Left ventricle myocardium superior (tissue), 1 donor: ENCODE data around the gene ADH5. TPM values are rescaled to one million over a fixed set of nuclear protein-coding genes. Genes with fewer than 3 reads are reported as not detected.
"Not testable (repeated sequence)": the region's sequence is repeated elsewhere in the genome, so short reads cannot be mapped to it uniquely, and the experiment has no call there.

ENCODE experiments used
- ATAC-seq: fragments of 200-7000 bp; cut with Tn5 transposase; one replicate; pipeline ENCODE4 v1.9.1; 2020; ENCODE audit warnings: mild to moderate bottlenecking, moderate library complexity
- DNase-seq: peaks from one replicate; pipeline ENCODE4 v3.0.0-alpha.2; 2020
- intact Hi-C: fragments of 100-400 bp; cut with micrococcal nuclease; formaldehyde crosslinking; loops from one replicate; pipeline ENCODE4 v1.11.0; 2022
- total RNA-seq: library from RNA; stranded (reverse); fragmentation: NEBNext Ultra II Directional; extraction: Animal tissue kit (Norgen Biotek cat#: 25700); gene quantifications from one replicate; pipeline ENCODE4 v1.2.1, GENCODE V29; 2021
- donor health status: DM: no; HTN: yes; CAD: no; lungs with severe emphysema.

The ADH5 gene
- total RNA-seq, 1 donor from 2014 or later: 202 TPM

DNA sequence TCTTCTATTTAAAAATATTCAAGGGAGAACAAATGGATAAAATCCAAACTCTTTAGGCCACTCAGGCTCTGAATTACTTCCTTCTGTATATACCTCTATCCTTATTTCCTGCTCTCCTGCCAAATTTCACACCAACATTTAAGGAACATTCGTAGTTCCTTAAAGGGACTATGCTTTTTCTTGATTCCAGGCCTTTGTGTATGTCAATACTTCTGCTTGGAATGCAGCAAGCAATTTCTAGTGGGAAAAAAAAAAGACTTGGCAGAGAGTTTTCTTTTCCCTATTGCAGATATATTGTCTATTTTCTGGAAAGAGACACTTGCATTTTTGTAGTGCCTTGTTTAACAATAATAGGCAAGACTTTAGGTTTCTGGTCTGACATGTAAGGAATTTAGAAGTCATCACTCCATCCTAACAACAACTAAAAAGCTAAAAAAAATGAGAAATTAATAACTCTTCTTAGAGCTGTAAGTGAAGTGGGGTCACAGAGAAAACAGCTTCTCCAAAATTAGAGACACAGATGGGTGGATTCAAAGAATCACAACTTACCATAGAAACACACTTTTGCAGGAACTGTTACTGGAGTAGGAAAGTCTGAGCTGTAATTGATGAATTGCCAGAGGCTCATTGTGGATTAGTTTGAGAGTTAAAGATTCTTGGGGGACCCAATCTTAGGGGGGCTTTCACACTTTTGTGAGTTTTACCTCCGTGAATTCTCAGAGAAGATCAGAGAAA is 2.1 kb upstream of the ADH5 start:
- intact Hi-C loops: no loop called here
- DNase-seq: no peak
- no peak for ATAC-seq

DNA sequence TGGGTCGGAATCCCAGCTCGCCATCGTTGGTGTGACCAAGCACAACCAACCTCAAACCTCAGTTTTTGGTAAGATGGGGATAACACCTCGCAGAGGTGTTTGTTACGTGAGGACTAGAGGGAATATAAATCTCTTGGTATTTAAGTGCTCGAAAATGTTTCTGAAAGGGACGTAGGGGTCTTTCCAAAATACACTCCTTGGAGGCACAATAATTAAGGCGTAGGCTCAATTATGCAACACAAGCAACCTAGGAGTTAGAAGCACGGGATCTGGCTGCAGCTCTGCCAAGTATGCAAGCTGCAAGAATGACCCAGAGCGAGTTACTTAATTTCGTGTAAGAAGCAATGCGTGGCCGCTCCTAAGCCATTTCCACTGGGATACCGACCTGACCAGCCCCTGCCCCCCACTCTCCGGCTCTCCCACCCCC is 552 bp downstream of the ADH5 start:
- intact Hi-C loops: no loop called here
- ATAC-seq (peak; percentile 81), DNase-seq (peak; percentile 72)

DNA sequence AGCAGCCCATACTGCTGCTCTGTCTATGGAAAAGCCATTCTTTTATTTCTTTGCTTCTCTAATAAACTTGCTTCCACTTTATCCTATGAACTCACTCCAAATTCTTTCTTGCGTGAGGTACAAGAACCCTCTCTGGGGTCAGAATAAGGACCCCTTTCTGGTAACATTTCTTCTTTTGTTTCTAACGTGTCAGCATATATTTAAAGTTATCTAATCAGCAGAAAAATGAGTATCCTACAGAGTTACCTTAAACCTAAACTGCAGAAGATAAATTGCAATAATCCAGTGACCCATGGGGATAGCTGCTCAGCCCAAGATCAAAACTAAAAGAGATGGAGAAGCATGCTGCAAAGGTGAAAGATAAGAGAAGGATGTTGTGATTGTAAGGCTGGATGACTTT is 4.0 kb downstream of the ADH5 start:
- ATAC-seq: no peak
- no peak for DNase-seq
- intact Hi-C loops: no loop called here

DNA sequence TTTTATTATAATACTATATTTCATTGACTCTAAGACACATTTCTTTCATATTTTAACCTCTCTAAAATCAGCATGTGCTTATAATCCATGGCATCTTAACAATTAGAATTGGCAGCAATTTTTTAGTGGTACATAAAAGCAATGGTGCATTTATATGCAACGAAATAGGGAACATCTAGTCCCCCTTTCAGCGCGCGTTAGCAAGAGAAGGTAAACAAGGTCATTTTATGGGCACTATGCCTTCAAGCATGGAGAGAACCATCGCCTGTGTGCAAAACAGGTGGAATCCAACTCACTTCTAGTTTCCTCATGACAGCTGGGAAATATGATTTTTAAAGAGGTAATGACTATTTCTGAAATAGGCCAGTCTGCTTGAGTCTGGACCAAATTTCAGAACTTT is 6.4 kb downstream of the ADH5 start:
- peak; percentile 24 for ATAC-seq
- intact Hi-C loops: no loop called here
- no peak for DNase-seq

DNA sequence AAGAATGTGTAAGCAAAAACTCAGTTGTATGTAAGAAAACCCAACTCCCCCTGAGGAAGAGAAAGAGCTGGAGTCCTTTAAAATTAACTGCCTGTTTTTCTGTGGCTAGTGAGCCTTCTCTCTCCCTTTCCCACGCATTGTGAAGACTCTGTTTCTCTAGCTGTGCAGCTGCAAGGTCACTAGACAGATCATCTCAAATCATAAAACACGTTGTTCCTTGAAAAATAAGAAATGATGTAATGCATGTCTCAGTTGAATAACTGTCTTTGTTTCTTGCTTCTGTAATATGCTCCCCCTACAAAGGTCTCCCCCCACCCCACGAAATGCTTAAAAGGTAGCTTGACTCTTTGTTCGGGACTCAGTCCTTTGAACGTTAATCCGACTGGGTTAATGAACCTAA is 7.7 kb downstream of the ADH5 start:
- ATAC-seq, DNase-seq, intact Hi-C loops: not testable (repeated sequence)

DNA sequence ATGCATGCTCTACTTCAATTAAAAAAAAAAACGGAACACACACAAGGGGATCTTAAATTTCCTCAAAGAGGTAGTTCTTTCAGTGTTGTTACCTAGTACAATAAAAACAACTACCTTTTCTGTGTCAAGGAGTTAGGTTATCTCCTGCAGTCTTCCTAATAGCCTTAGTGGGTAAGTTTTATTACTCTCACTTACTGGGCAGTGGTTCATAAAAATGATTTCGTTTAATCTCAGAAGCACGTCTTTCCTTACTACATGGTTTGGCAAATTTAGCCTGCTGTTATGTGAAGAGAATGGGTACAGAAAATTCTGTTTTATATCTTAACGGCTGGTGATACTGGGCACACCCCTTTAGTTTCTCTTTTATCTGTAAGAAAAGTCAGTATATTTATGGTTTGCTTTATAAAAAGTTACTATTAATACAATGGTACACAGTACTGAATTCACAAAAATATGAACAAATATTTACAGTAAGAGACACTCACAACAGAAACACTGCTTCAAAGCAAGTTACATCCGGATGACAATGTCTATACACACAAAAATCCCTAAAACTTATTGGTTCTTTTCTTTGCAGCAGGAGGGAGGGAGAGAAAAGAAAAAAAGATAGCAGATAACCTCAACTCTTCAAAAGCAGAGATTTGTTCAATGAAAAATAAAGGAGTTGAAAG is 8.8 kb downstream of the ADH5 start:
- intact Hi-C loops: no loop called here
- no peak for DNase-seq
- no peak for ATAC-seq

DNA sequence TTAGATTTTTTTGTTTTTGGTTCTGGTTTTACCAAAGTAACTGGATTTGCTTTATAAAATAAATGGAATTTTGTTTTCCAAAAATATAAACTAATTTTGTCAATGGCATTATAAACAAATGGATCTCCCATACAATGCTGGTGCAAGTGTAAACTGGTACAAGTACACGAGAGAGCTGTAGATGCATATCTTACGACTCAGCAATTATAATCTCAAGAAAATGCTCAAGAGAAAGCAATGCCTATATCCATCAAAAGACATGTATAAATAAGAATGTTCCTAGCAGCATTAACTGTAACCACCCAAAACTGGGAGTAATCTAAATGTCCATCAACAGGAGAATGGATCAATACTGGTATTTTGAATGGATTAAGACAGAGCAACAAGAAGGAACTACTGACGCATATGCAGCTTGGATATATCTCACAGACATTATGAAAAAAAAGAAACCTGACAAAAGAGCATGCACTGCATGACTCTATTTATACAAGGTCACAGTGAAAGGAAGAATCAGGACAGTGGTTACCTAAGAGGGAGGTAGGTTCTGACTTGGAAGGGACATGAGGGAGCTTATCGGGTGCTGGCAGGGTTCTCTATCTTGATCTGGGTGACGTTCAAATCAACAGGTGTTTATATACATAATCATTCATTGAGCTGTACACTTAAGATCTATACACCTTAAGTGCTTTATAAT is 9.5 kb downstream of the ADH5 start:
- ATAC-seq: peak; percentile 27
- intact Hi-C loops: no loop called here
- DNase-seq: no peak

DNA sequence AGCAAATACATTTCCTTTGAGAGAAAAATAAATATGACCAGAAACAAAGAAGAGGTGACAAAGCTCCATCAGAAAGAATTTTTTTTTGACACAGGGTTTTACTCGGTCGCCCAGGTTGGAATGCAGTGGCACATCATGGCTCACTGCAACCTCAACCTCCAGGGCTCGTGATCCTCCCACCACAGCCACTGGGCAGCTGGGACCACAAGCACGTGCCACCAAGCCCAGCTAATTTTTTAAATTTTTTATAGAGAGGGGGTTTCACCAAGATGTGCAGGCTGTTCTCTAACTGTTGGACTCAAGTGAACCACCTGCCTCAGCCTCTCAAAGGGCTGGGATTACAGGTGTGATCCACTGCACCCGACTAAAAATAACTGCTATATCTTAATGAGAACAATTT is 10.3 kb downstream of the ADH5 start:
- no peak for DNase-seq
- ATAC-seq: no peak
- intact Hi-C loops: no loop called here

DNA sequence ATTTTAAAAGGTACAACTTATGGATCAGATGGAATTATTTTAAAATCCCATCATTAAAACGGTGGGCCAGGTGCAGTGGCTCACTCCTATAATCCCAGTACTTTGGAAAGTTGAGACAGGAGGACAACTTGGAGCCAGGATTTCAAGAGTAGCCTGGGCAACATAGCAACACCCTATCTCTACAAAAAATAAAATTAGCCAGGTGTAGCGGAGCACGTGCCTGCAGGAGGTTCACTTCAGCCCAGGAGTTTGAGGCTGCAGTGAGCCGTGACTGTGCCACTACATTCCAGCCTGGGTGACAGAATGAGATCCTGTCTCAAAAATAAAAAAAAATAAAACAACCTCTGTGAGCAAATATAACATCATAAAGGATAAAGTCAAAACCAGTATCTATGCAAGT is 11.4 kb downstream of the ADH5 start:
- DNase-seq (no peak), ATAC-seq (peak; percentile 76)
- intact Hi-C loops: no loop called here

DNA sequence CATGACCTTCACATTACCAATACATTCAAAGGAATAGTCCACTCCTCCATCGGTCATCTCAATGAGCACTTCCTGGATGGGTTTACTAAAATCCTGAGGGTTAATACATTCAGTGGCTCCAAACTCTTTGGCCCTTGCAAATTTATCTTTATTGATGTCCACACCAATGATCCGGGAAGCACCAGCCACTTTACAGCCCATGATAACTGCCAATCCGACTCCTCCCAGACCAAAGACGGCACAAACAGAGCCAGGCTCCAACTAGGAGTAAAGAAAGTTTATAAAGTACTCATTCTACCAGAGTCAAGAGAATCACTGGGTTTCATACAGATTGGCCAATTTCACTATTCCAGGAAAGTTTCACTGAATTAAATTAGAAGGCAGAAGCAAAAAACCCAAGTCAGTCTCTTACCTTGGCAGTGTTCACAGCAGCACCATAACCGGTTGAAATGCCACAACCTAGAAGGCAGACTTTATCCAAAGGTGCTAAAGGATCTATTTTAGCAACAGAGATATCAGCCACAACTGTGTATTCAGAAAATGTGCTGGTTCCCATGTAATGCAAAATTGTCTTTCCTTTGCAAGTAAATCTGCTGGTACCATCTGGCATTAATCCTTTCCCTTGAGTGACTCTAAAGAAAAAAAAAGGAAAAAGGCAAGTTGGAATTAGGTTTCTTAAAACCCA is 12.2 kb downstream of the ADH5 start:
- no peak for DNase-seq
- intact Hi-C loops: no loop called here
- peak; percentile 68 for ATAC-seq

DNA sequence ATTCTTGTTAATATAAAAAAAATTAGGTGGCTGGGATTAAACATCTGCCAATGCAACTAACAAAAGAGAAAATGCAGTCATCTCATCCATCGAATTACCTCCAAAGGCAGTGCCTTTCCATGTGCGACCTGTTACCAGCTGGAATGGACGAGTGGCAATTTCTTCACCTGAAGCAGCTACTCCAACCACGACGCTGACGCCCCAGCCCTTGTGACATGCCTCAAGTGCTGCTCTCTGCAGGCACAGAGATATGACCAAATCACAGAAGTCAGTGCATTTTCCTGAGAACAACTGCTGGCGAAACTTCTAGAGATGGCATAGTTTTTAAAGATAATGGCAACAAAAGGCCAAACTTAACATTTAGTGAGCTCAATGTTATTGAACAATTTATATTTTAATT is 13.8 kb downstream of the ADH5 start:
- intact Hi-C loops: no loop called here
- DNase-seq (no peak), ATAC-seq (no peak)

DNA sequence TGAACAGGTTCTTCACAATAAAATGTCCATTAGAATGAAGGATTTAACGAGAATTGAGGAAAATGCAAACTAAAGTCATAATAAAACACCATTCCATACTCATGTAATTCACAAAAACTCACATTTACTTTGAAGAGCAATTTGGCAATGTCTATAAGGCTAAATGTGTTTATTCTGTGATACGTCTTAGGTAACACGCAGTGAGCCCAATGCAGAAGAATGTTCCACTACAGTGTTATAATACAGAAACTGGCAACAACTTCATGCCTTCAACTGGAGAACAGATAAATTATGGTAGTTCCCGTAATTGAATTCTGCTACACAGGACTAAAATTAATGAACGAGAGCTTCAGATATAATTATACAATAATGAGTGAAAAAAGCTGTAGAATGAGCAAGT is 17.4 kb downstream of the ADH5 start:
- no peak for DNase-seq
- intact Hi-C loops: no loop called here
- ATAC-seq: no peak

DNA sequence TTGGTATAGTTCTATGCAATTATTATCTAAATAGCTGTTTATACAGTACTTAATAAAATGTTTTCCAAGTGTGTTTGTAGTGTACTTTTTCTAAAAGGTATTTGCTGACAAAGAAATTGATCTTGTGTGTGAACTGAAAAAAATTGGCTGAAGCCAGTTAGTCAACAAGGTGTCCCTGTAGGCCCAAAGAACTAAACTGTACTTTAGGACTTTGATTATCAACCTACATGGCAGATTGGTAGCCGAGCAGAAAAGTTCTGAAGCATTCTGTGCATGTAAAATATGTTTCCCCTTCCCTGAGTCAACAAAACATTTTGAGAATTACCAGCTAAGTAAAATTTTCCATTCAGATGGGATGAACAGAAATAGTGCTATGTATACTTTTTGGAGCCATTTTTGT is 21.0 kb downstream of the ADH5 start:
- no peak for DNase-seq
- ATAC-seq: no peak
- intact Hi-C loops: no loop called here

DNA sequence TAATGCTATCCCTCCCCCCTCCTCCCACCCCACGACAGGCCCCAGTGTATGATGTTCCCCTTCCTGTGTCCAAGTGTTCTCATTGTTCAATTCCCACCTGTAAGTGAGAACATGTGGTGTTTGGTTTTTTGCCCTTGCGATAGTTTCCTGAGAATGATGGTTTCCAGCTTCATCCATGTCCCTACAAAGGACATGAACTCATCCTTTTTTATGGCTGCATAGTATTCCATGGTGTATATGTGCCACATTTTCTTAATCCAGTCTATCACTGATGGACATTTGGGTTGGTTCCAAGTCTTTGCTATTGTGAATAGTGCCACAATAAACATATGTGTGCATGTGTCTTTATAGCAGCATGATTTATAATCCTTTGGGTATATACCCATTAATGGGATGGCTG is 23.1 kb downstream of the ADH5 start:
- DNase-seq, ATAC-seq, intact Hi-C loops: not testable (repeated sequence)

DNA sequence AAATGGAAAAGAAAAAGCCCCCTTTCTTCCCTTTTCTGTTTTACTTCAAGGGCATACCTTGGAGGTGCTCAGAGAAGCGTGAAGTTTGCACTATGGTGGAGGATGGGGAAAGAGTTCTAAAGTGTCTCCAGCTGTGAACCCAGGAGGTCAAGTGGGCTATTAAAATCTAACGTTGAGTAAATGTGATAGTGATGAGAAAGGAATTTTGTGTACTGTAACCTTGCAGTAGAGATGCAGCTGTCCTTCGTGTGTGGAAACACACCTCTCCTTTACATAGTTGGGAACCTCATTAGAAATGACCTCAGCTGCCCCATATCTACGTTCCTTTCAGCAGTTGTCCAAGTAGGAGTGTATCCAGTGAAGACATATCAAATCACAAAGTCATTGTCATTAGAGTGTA is 26.5 kb downstream of the ADH5 start:
- ATAC-seq: peak; percentile 64
- intact Hi-C loops: no loop called here
- no peak for DNase-seq

DNA sequence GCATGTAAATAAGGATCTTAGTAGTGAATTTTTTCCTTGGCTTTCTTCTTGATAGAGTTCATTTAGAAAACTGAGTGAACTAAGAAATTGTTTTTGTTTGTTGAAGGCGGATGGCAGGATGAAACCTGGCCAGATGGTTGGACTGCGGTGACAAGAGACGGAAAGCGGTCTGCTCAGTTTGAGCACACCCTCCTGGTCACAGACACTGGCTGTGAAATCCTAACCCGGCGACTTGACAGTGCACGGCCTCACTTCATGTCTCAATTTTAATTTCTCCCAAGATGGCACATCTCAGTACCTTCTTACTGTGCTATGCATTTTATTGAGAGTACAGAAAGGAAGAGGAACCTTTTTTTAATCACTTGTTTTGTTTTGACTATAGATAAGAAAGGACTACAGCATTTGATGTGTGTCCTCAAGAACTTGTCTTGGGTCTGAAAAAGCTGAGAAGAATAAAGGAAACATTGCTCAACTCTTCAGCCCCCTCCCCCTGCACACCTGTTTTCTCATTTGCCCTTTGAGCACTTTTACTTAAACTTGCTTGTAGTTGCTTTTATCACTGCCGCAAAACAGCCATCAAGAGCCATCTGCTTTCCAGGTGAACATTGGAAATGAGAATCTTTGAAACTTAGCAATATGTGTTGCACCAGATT is 27.4 kb downstream of the ADH5 start:
- intact Hi-C loops: no loop called here
- no peak for ATAC-seq
- DNase-seq: no peak

DNA sequence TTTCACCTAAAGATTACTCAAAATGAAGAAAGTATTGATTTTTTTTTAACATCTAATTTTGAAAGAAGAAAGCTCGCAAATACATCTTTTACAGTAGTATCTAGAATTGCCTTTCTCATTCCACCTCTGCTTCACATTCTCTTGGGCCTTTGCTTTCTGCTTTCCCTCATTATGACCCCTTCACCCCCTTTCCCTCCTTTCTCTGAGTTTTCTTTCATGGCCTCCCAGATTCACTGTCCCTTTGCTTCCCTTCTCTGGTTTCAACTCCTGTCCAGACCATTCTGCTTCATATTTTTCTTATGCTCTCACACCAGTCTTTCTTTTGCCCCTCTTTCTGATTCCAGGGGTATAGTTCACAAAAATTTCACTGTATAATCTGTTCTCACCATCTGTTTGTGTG is 29.0 kb downstream of the ADH5 start:
- ATAC-seq: no peak
- intact Hi-C loops: loop anchor here (5.0 kb wide), 1 partner anchor 62 kb away; the partner anchor contains the start of gene METAP1
- no peak for DNase-seq

DNA sequence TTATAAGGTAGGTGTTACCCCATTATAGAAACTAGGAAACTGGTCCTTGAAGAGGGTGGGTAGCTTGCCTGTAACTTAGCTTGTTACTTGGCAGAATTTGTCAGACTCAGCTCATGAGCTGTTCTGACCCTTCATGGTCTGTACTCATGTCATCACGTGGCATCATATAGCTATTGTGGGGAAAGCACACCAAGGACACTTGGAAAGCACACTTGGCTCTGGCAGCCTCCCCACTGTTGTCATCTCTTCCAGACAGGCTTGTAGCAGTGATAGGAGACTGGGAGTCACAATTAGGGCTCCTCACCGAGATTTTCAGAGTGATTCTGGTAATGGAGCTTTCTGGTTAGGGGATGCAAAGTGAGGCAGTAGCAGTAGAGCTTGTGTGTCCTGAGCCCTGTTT is 30.4 kb downstream of the ADH5 start:
- DNase-seq (peak; percentile 73), ATAC-seq (peak; percentile 77)
- intact Hi-C loops: loop anchor here (5.0 kb wide), 1 partner anchor 61 kb away; the partner anchor contains the start of gene METAP1

DNA sequence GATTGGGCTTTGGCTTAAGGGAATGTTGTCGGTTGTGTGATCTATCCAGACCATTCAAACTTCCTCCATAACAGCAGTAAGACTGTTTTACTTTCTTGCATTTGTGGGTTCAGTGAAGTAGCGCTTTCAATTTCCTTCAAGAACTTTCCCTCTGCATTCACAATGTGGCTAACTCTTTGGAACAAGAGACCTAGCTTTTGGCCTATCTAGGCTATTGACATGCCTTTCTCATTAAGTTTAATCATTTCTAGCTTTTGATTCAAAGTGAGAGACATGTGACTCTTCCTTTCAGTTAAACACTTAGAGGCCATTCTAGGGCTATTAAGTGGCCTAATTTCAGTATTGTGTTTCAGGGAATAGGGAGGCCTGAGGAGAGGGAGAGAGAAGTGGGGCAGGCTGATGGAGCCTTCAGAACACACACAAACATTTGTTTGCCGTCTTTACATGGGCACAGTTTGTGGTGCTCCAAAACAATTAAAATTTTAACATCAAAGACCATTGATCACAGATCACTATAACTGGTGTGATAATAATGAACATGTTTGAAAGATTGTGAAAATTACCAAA is 34.1 kb downstream of the ADH5 start:
- DNase-seq (no peak), ATAC-seq (no peak)
- intact Hi-C loops: no loop called here
